Stimulated activated CD8-positive, alpha-beta memory T cell treated with anti-CD3 and anti-CD28 coated beads, Interleukin-7, amount 100 ng/mL, for 4 hours (primary cell): ENCODE measurements around the gene PRSS12.
"Not testable (repeated sequence)": the region's sequence is repeated elsewhere in the genome, so short reads cannot be mapped to it uniquely, and the experiment has no call there.

Experiments used
- DNase-seq, 2 donors: peaks; one replicate each; pipeline ENCODE4 v3.0.0-alpha.2; 2020; ENCODE audit warnings: low read depth in 2 of 2

PRSS12 gene

DNA sequence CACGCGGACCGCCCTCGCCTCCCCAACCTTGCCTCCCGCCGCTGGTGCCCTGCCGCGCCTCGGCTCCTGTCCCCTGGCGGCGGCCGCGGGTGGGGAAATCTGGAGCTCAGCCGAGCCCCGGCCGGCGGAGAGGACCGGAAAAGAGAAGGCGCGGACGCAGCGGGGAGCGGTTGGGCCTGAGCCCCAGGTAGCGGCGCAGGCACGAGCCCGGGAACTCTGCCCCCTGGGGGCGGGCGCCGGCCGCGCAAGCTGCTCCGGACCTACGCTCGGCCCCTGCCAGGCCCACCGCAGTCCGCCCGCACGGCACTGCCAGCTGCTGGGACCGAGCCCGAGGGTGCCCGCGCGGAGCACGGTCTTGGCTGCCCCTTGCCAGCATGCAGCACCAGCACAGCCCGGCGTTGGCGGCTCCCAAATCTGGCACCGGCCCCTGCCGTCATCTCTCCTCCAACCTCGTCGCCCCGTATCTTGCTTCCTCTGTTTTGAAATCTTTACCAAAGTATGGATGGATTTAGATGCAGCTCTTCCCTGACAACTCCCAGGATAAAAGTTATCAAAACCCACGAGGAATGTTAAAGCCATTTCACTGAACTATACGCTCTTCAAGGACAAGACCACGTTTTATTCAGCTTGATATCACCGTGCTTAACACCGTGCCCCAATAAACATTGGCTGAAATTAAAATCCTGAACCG, at the start of gene PRSS12:
PRSS12 (minus strand) TSS at position 161 of the 691 bp plus-strand sequence. CDS start 283 bp downstream, outside the sequence.
- peak in 1 of 2 donors; percentile 16 for DNase-seq

GRCh38 chr4:118400356-118400755, 47.6 kb upstream of the PRSS12 start:
- DNase-seq: no peak

DNA sequence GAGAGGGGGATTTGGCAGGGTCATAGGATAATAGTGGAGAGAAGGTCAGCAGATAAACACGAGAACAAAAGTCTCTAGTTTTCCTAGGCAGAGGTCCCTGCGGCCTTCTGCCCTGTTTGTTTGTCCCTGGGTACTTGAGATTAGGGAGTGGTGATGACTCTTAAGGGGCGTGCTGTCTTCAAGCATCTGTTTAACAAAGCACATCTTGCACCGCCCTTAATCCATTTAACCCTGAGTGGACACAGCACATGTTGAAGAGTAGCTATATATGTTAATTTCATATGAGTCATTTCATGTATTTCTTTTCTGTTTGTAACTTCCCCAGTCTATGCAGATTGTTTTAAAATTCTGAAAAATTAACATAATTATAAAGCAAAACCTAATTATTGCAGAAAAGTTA, 47.1 kb upstream of the PRSS12 start:
- not testable (repeated sequence) for DNase-seq

DNA sequence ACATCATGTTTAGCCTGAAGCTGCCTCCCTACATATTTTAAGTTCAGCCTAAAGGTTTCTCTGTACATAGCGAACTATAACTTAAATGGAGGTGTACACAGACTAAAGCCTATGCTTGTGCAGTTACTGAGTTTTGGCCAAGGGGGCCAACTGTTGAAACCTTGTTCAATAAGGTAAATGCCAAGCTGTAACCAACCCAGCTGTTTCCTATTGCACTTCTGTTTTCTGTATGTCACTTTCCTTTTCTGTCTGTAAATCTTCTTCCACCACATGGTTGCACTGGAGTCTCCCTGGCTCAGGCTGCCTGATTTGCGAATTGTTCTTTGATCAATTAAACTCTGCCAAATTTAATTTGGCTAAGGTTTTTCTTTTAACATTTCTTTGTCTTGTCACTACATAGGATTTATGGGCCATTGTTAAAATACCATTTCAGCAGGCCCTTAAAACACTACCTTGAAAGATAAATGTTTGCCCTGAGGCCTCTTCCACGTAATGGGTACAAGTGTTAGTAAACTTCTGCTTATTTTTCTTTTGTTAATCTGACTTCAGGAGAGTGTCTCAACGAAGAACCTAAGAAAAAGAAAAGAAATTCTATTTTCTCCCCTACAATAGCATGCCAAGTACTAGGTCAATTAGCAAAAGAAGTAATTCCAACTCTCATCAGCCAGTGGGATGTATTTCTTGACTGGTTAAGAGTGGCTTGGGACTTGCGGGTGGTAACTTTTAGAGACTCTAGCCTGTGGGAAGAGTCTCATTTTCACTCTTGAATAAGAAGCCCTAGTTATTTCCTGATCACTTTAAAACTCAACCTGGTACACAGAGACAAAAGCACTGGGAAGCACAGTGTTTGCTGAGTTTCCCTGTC, 45.7 kb upstream of the PRSS12 start:
- DNase-seq: no peak

- DNase-seq: no peak
Measured at GRCh38 chr4:118397623-118397979, 44.8 kb upstream of the PRSS12 start.

GRCh38 chr4:118396881-118397622, 44.2 kb upstream of the PRSS12 start:
- DNase-seq: no peak

- no peak for DNase-seq
Measured at GRCh38 chr4:118395057-118395644, 42.3 kb upstream of the PRSS12 start.

DNA sequence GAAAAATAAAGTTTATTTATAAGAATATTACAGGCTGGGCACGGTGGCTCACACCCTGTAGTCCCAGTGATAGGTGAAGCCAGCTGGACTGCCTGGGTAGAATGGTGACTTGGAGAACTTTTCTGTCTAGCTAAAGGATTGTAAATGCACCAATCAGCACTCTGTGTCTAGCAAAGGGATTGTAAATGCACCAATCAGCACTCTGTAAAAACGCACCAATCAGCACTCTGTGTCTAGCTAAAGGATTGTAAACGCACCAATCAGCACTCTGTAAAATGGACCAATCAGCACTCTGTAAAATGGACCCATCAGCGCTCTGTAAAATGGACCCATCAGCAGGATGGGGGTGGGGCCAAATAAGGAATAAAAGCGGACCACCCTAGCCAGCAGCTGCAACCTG, 39.7 kb upstream of the PRSS12 start:
- DNase-seq: not testable (repeated sequence)

DNA sequence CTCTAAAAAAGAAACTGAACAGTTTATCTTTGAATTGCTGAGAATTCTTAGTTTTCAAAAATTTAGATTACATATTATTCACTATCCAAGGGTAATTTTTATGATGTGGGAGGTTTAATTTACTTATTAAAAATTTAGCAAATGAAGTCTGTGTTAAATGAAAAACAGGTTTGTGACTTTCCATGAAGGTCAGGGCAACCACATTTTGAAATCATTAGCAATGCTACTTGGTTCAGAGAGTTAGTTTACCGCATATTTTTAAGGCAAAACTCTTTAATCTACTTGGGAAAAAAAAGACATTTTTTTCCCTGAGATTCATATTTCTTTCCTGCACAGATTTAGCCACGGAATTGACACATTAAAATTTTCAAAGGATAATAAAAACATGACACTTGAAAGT, 37.3 kb upstream of the PRSS12 start:
- no peak for DNase-seq

- DNase-seq: no peak
Measured at GRCh38 chr4:118389721-118390120, 36.9 kb upstream of the PRSS12 start.

GRCh38 chr4:118388606-118389005, 35.8 kb upstream of the PRSS12 start:
- DNase-seq: no peak

DNA sequence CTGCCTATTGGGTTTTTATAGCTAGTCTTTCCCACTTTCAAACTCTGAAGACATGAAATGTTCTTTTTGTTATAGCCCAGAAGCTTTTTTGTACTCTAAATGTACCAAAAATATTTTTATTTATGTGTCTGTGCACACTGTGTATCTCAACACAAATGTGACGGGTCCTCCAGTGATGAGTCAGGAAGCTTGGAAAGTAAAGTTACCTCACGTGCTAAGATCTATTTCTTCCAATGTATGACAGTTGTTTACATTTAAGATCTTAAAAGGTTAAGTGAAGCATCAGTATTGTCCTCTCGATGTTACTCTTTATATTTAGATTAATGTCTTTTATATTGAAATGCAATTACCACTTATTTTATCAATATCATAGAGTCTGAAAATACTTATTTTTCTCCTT, 29.1 kb upstream of the PRSS12 start:
- DNase-seq: no peak

DNA sequence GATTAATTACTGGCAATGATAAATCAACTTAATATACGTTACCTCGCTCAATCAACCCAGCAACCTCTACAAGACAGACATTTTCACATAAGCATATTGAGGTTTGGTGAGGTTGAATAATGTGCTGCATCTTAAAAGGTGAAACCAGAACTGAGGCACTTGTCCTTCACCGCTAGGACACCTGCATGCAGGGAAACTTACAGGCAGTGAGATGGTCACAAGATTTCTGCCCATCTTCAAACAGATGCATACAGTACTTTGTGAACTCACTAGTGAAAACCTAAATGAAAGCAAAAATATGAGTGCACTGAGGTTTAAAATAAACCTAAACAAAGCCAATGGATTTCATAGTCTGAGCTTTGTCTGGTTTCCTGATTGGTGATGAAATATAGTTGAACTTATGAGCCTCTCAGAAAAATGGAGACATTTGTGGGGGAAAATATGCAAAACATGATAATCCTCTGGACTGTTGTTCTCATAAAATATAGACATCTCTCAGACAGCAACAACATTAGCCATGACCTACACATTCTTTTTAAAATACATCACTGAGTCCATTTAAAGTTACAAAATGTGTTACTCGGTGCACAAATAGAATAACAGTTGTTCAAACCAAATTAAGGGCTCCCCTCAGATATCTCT, 20.9 kb upstream of the PRSS12 start:
- DNase-seq: no peak

GRCh38 chr4:118372251-118372650, 19.4 kb upstream of the PRSS12 start:
- DNase-seq: no peak

- no peak for DNase-seq
Measured at GRCh38 chr4:118369231-118369630, 16.4 kb upstream of the PRSS12 start.

GRCh38 chr4:118367872-118368271, 15.1 kb upstream of the PRSS12 start:
- DNase-seq: no peak

DNA sequence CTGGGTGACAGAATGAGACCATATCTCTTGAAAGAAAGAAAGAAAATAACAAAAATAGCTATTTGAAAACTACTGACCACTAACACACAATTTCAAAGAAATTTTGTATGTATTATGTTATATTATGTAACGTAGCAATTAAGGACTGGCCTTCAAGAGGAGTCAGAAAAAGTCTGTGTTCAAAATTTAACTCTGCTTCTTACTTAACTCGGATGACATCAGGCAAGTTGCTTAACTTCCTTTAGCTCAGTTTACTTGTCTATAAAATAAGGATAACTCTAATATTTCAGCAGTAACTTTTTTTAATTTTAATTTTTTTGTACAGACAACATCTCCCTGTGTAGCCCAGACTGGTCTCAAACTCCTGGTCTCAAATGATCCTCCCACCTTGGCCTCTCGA, 14.6 kb upstream of the PRSS12 start:
- no peak for DNase-seq

DNA sequence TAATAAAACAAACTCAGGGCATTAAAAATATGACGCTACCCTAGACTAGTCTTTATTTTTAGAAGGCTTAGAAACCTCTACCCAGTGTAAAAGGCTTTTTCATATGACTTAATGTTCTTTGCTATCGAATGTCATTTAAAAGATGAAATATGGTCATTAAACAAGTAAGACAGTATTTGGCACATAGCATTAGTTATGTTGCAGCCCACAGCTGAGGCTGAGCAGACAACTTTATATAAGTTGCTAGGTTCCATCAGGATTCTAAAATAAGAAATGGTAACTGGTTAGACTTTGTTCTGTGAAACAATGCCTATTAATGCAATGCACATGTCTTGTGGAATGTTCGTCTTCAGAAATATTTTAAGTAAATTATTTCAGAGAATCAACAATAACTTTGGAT, 10.4 kb upstream of the PRSS12 start:
- no peak for DNase-seq

DNA sequence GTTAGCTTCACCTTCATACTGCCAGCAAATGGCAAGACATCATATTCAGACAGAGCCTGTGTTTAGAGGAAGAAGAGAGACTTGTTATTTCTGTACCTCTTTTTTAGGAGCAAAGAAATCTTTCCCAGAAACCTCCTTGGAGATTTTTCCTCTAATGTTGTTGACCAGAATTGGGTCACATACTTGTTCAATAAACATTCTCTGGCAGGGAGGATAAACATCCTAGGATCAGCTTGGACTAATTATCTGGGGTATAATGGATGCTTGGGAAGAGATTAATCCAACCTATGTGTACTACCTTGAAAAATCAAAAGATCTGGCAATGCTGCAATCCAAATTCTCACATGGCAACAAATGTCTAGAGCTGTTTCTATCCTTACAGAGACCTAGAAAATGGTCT, 8.4 kb upstream of the PRSS12 start:
- DNase-seq: no peak

- DNase-seq: no peak
Measured at GRCh38 chr4:118360106-118360505, 7.3 kb upstream of the PRSS12 start.

DNA sequence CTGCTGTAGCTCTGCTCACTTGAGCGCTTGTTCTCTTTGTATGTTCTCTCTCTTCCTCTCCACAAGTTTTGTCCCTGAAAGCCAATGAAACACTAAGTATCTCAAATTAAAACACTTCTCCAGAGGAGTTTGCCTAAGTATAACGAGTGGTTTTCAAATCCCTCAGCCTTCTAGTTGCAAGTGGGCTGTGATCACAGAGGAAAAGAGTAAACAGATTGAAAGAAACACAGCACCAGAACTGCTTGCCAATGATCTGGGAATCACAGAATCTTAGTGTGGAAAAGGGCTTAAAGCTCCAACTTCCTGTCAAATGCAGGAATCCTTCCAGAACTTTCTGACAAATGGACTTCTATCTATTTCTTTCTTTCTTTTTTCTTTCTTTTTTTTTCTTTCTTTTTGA, 4.8 kb upstream of the PRSS12 start:
- DNase-seq: no peak

- DNase-seq: no peak
Measured at GRCh38 chr4:118356731-118357130, 3.9 kb upstream of the PRSS12 start.
